GM12878 (cell line): ENCODE results near the gene BET1. TPM values are rescaled to one million over a fixed set of nuclear protein-coding genes. Genes with fewer than 3 reads are reported as not detected.
"Not testable (repeated sequence)": the region's sequence is repeated elsewhere in the genome, so short reads cannot be mapped to it uniquely, and the experiment has no call there.

Source experiments
- ATAC-seq: fragments of 200-7000 bp; cut with Tn5 transposase; 3 replicates; pipeline ENCODE4 v1.9.1; 2020; ENCODE audit warnings: mild to moderate bottlenecking, moderate library complexity
- BruUV-seq: library from RNA; stranded (reverse); fragments of 400-500 nt; replicated peaks from 2 replicates; lab custom pipeline; 2021; lab: Mats Ljungman, UMichigan
- CTCF ChIA-PET: fragments of 300-600 bp; sonication (Branson Sonifier 250); formaldehyde crosslinking; extraction: SDS; loops from one replicate; lab custom pipeline; 2021; ENCODE audit warnings: inconsistent platforms; lab: Yijun Ruan, JAX
- POLR2A ChIA-PET: fragments of 350-600 bp; formaldehyde crosslinking; extraction: SDS; loops from one replicate; lab custom pipeline; 2021; ENCODE audit warnings: inconsistent platforms; lab: Charles Lee
- RAD21 ChIA-PET: fragments of 300-600 bp; sonication (Branson Sonifier 250); formaldehyde crosslinking; loops from one replicate; lab custom pipeline; 2023; ENCODE audit warnings: antibody characterized with exemption; ENCODE audit not compliant: unreplicated experiment; lab: Charles Lee
- SMC1A ChIA-PET: fragments of 300-600 bp; sonication (Branson Sonifier 250); formaldehyde crosslinking; loops from one replicate; lab custom pipeline; 2023; ENCODE audit not compliant: unreplicated experiment, uncharacterized antibody; lab: Charles Lee
- DNase-seq: peaks from one replicate; pipeline ENCODE4 v3.0.0-alpha.2; 2011; ENCODE audit warnings: low read depth, low spot score
- FAIRE-seq: peaks from 3 replicates; lab custom pipeline; 2011; peaks lifted over from hg19 to GRCh38; lab: Jason Lieb, UNC
- H2AFZ ChIP-seq: 2 replicates; pipeline ENCODE4 v1.6.0; 2011; ENCODE audit warnings: low read depth, low read length, control low read depth; ENCODE audit not compliant: control insufficient read depth
- H3K27ac ChIP-seq: 2 replicates; pipeline ENCODE4 v1.5.1; 2011; ENCODE audit warnings: control low read depth; ENCODE audit not compliant: control insufficient read depth, insufficient read depth
- H3K27me3 ChIP-seq, 2 experiments: replicated peaks in 1 of 2; 2 replicates each; pipeline versions ENCODE4 v1.6.0 to v1.6.1; 2011; ENCODE audit warnings: low read length in 1 of 2; ENCODE audit not compliant: control insufficient read depth in 2 of 2, insufficient read depth in 2 of 2
- H3K36me3 ChIP-seq, 2 experiments: 2 replicates each; pipeline ENCODE4 v1.5.1; 2011; ENCODE audit warnings: low read length in 1 of 2; ENCODE audit not compliant: control insufficient read depth in 2 of 2, insufficient read depth in 2 of 2
- H3K4me1 ChIP-seq: 2 replicates; pipeline ENCODE4 v1.6.1; 2011; ENCODE audit warnings: mild to moderate bottlenecking, low read length, moderate library complexity, mixed read lengths; ENCODE audit not compliant: control insufficient read depth, insufficient read depth
- H3K4me2 ChIP-seq: 2 replicates; pipeline ENCODE4 v1.6.0; 2011; ENCODE audit warnings: control low read depth; ENCODE audit not compliant: control insufficient read depth, insufficient read depth
- H3K4me3 ChIP-seq: fragments of 200-600 bp; sonication (generic); 2 replicates; pipeline ENCODE4 v1.5.1; 2016
- H3K79me2 ChIP-seq: 2 replicates; pipeline ENCODE4 v1.6.0; 2011; ENCODE audit warnings: low read length; ENCODE audit not compliant: control insufficient read depth, insufficient read depth
- H3K9ac ChIP-seq: 2 replicates; pipeline ENCODE4 v1.8.0; 2011; ENCODE audit warnings: low read length, control low read depth, mixed read lengths; ENCODE audit not compliant: control insufficient read depth, insufficient read depth
- H3K9me3 ChIP-seq: replicated peaks from 3 replicates; pipeline ENCODE4 v1.5.1; 2011; ENCODE audit warnings: mild to moderate bottlenecking, low read length; ENCODE audit not compliant: control insufficient read depth, insufficient read depth
- H4K20me1 ChIP-seq: 2 replicates; pipeline ENCODE4 v1.6.0; 2011; ENCODE audit not compliant: control insufficient read depth, insufficient read depth
- ASH2L ChIP-seq: fragments of 300-600, 200-600 bp; sonication (generic); IDR thresholded peaks from 2 replicates; pipeline ENCODE4 v1.6.1; 2017; ENCODE audit warnings: low read depth, mild to moderate bottlenecking, borderline replicate concordance
- EZH2 ChIP-seq: IDR thresholded peaks from 2 replicates; pipeline ENCODE4 v1.6.1; 2012; ENCODE audit warnings: low read depth, mild to moderate bottlenecking, control low read depth, inconsistent platforms, low read length, borderline replicate concordance; ENCODE audit not compliant: control insufficient read depth
- FOXM1 ChIP-seq: IDR thresholded peaks from 2 replicates; pipeline ENCODE4 v1.6.1; 2012; ENCODE audit warnings: low read depth, mild to moderate bottlenecking, inconsistent platforms, low read length, moderate library complexity
- MAX ChIP-seq: IDR thresholded peaks from 2 replicates; pipeline ENCODE4 v1.6.1; 2012; ENCODE audit warnings: low read depth, low read length, improper control_type of control experiment
- MLLT1 ChIP-seq: fragments of 450-650 bp; IDR thresholded peaks from 2 replicates; pipeline ENCODE4 v1.6.1; 2016; ENCODE audit warnings: mild to moderate bottlenecking
- PML ChIP-seq: IDR thresholded peaks from 2 replicates; pipeline ENCODE4 v1.6.1; 2012; ENCODE audit warnings: low read length, inconsistent platforms
- RELA ChIP-seq: fragments of 450-650 bp; IDR thresholded peaks from 2 replicates; pipeline ENCODE4 v1.8.0; 2014; ENCODE audit warnings: borderline replicate concordance; ENCODE audit not compliant: partially characterized antibody
- RUNX3 ChIP-seq: IDR thresholded peaks from 2 replicates; pipeline ENCODE4 v1.6.1; 2012; ENCODE audit warnings: low read length, inconsistent platforms
- TCF3 ChIP-seq: IDR thresholded peaks from 2 replicates; pipeline ENCODE4 v1.6.1; 2012; ENCODE audit warnings: low read depth, mild to moderate bottlenecking, low read length, borderline replicate concordance; ENCODE audit not compliant: insufficient read depth
- ZBTB4 ChIP-seq: fragments of 450-650 bp; formaldehyde crosslinking; IDR thresholded peaks from 2 replicates; pipeline ENCODE4 v1.4.0; 2022; ENCODE audit warnings: mild to moderate bottlenecking, moderate library complexity
- WGBS: methylation state at CpG from one replicate; pipeline ENCODE4 v1.1.6; 2016; ENCODE audit warnings: low lambda C conversion rate; ENCODE audit not compliant: insufficient replicate concordance, insufficient coverage; ENCODE audit errors: missing lambda C conversion rate; 5-methylcytosine and 5-hydroxymethylcytosine counted together
- in situ Hi-C: fragments of 300-500 bp; cut with MboI; formaldehyde crosslinking; loops from 9 replicates; pipeline ENCODE4 v1.14.3; 2018; ENCODE audit warnings: mixed read lengths
- intact Hi-C: fragments of 100-400 bp; cut with micrococcal nuclease; formaldehyde crosslinking; loops from one replicate; pipeline ENCODE4 v1.14.2; 2022; ENCODE audit not compliant: unreplicated experiment
- polyA plus RNA-seq, 11 experiments: library from polyadenylated mRNA; depleted of rRNA in 4 of 11; unstranded in 6 of 11; stranded (reverse) in 5 of 11; fragments of >200 nt; fragmentation: Nextera tagmentation in 4 of 11; fragmentation: Illumina TruSeq in 1 of 11; extraction: Ambion mirVana in 4 of 11; extraction: Trizol in 1 of 11; gene quantifications; 1 replicate in 1 of 11; 2 replicates in 10 of 11; pipeline versions ENCODE4 v1.2.1 to v1.2.3, GENCODE V29; 2011 to 2016; ENCODE audit warnings: inconsistent platforms in 2 of 11, missing spikeins in 2 of 11, low read depth in 1 of 11
- total RNA-seq, 4 experiments: library from RNA; depleted of rRNA in 3 of 4; stranded (reverse); fragments of >200 nt in 3 of 4; fragmentation: Illumina TruSeq in 1 of 4; extraction: Trizol in 1 of 4; gene quantifications; 2 replicates each; pipeline versions ENCODE4 v1.2.1 to v1.2.3, GENCODE V29; 2013 to 2021

Gene BET1
- total and polyA plus RNA-seq, 10 of the 15 experiments (the other 5 are each of a cell fraction or from before 2014, with no cell fraction given): 12.5 to 99.5 (median 28.4) TPM

- TF ChIP-seq RUNX3: peak; percentile 61; the same call in 1 of the 2 replicates
- TF ChIP-seq, all 136 proteins: peak for 5
Measured at GRCh38 chr7:94028768-94029167, 24.6 kb upstream of the BET1 start (continued).

GRCh38 chr7:94026619-94027018, 22.5 kb upstream of the BET1 start:
- in situ Hi-C loops, BruUV-seq, DNase-seq: not testable (repeated sequence)

GRCh38 chr7:94022550-94022949, 18.4 kb upstream of the BET1 start:
- Histone ChIP-seq H3K9ac (no peak overlapping the region), H3K36me3 (no peaks in the 10 kb centered on the region), H3K79me2 (no peaks in the 10 kb centered on the region), H3K4me3 (no peak overlapping the region), H3K9me3 (peaks cover 2% of the 10 kb centered on the region; the same call in 1 of the 3 replicates), H3K27me3 (no peaks in the 10 kb centered on the region), H3K4me2 (no peak overlapping the region), H2AFZ (peak overlapping the region; percentile 3; the same call in 1 of the 2 replicates), H3K27ac (no peak overlapping the region), H3K4me1 (no peaks in the 10 kb centered on the region), H4K20me1 (no peaks in the 10 kb centered on the region)
- CTCF ChIA-PET: no interaction called here
- RAD21 ChIA-PET: no interaction called here
- 23% methylated on average over 3 of the region's 3 CpGs for WGBS
- FAIRE-seq (no peak), DNase-seq (no peak), ATAC-seq (peak; percentile 74)
- intact Hi-C loops (no loop called here), in situ Hi-C loops (no loop called here)
- BruUV-seq: no TSS peak
- POLR2A ChIA-PET: interaction anchor here (0.7 kb wide), 1 partner anchor 139 kb away, joined by 9 read pairs; no protein-coding TSS in a partner anchor
- SMC1A ChIA-PET: interaction anchor here (0.7 to 1.8 kb wide), 7 partner anchors 10 to 108 kb away, joined by 3 to 5 read pairs (median 3); no protein-coding TSS in a partner anchor
- no peak for TF ChIP-seq EZH2
- peak; percentile 33 for TF ChIP-seq RELA
- TF ChIP-seq ZBTB4 (CRISPR knock-in tag): no peak
- TF ChIP-seq PML: no peak
- no peak for TF ChIP-seq ASH2L
- TF ChIP-seq MLLT1: no peak
- TF ChIP-seq MAX: no peak
- no peak for TF ChIP-seq FOXM1
- no peak for TF ChIP-seq TCF3

More at GRCh38 chr7:94026619-94027018, 22.5 kb upstream of the BET1 start:
- H2AFZ ChIP-seq, H3K4me1 ChIP-seq, H3K9me3 ChIP-seq, POLR2A ChIA-PET, H3K4me3 ChIP-seq, H3K27me3 ChIP-seq, H3K9ac ChIP-seq, H3K4me2 ChIP-seq, RAD21 ChIA-PET, FAIRE-seq, SMC1A ChIA-PET, H3K79me2 ChIP-seq, intact Hi-C loops, H3K36me3 ChIP-seq, H4K20me1 ChIP-seq, CTCF ChIA-PET, H3K27ac ChIP-seq, ATAC-seq: not testable (repeated sequence)
- WGBS: 96% methylated on average over 2 of the region's 2 CpGs
